Breast epithelium (tissue), 3 donors: ENCODE data around the gene HDAC4.

Source experiments
- POLR2A ChIP-seq: fragments of 450-650 bp; IDR thresholded peaks from one replicate; pipeline ENCODE4 v1.6.1; 2016; ENCODE audit warnings: antibody characterized with exemption, mild to moderate bottlenecking, moderate library complexity
- TF ChIP-seq, protein P1 (sequence below), 3 donors: fragments of 450-650 bp; IDR thresholded peaks; one replicate each; pipeline ENCODE4 v1.5.1; 2016 to 2017; ENCODE audit warnings: antibody characterized with exemption in 3 of 3, mild to moderate bottlenecking in 3 of 3, moderate library complexity in 3 of 3

DNA sequence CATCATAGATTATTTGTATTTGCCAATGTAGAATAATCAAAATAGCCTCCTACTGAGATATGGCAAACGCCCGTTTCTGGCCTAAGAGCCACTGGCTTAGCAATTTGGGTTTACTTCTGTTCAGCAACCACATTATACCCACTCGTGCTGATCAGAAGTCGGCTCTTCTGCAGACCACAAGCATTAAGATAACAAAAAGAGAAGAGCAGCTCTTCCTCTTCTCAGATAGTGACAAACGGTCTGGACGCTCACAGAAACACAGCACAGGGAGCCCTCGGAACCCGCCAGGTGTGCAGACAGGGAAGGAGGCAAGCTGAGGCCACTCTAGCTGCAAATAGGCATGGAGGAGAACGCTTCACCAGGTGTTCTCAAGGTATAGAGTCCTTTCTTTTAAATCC is 164.0 kb downstream of the HDAC4 start:
- TF ChIP-seq, protein P1, sequence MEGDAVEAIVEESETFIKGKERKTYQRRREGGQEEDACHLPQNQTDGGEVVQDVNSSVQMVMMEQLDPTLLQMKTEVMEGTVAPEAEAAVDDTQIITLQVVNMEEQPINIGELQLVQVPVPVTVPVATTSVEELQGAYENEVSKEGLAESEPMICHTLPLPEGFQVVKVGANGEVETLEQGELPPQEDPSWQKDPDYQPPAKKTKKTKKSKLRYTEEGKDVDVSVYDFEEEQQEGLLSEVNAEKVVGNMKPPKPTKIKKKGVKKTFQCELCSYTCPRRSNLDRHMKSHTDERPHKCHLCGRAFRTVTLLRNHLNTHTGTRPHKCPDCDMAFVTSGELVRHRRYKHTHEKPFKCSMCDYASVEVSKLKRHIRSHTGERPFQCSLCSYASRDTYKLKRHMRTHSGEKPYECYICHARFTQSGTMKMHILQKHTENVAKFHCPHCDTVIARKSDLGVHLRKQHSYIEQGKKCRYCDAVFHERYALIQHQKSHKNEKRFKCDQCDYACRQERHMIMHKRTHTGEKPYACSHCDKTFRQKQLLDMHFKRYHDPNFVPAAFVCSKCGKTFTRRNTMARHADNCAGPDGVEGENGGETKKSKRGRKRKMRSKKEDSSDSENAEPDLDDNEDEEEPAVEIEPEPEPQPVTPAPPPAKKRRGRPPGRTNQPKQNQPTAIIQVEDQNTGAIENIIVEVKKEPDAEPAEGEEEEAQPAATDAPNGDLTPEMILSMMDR (IDR thresholded peaks at IDR 0.05), result no peak
- no peak for TF ChIP-seq POLR2A
